CD14-positive monocyte (primary cell): ENCODE data around the gene OR5AC2. TPM values are rescaled to one million over a fixed set of nuclear protein-coding genes. Genes with fewer than 3 reads are reported as not detected.

Experiments used
- DNase-seq, 3 donors: peaks; one replicate each; pipeline ENCODE4 v3.0.0-alpha.2; 2011 to 2022
- H2AFZ ChIP-seq: 2 replicates; pipeline ENCODE4 v1.6.0; 2012; ENCODE audit warnings: mild to moderate bottlenecking, low read depth, low read length, inconsistent platforms; ENCODE audit not compliant: insufficient read depth, poor library complexity, severe bottlenecking
- H3K27ac ChIP-seq, 2 donors: 1 replicate in 1 of 2; 2 replicates in 1 of 2; pipeline ENCODE4 v1.5.1; 2012 to 2013; ENCODE audit warnings: low read length in 2 of 2, control low read depth in 1 of 2, inconsistent platforms in 1 of 2, low read depth in 1 of 2, mild to moderate bottlenecking in 1 of 2
- H3K27me3 ChIP-seq, 2 donors: one replicate each; pipeline versions ENCODE4 v1.6.0 to v1.6.1; 2011 to 2013; ENCODE audit warnings: low read length in 2 of 2; ENCODE audit not compliant: control insufficient read depth in 2 of 2, insufficient read depth in 2 of 2
- H3K36me3 ChIP-seq, 2 donors: replicated peaks in 1 of 2; 1 replicate in 1 of 2; 2 replicates in 1 of 2; pipeline versions ENCODE4 v1.5.1 to v1.6.1; 2012 to 2013; ENCODE audit warnings: low read length in 2 of 2, control low read depth in 1 of 2, inconsistent platforms in 1 of 2, mild to moderate bottlenecking in 1 of 2; ENCODE audit not compliant: insufficient read depth in 2 of 2, control insufficient read depth in 1 of 2
- H3K4me1 ChIP-seq, 2 donors: 1 replicate in 1 of 2; 2 replicates in 1 of 2; pipeline versions ENCODE4 v1.5.1 to v1.6.1; 2012 to 2013; ENCODE audit warnings: low read length in 2 of 2, control low read depth in 1 of 2, inconsistent platforms in 1 of 2, mild to moderate bottlenecking in 1 of 2, moderate library complexity in 1 of 2; ENCODE audit not compliant: insufficient read depth in 2 of 2, control insufficient read depth in 1 of 2
- H3K4me2 ChIP-seq: replicated peaks from 2 replicates; pipeline ENCODE3; 2012; ENCODE audit warnings: low read length, moderate library complexity, mild to moderate bottlenecking; ENCODE audit not compliant: poor library complexity, severe bottlenecking; ENCODE audit errors: extremely low read depth
- H3K4me3 ChIP-seq, 3 experiments: fragments of 200-600 bp in 1 of 3; sonication (generic) in 1 of 3; replicated peaks in 1 of 3; 1 replicate in 2 of 3; 2 replicates in 1 of 3; pipeline ENCODE4 v1.5.1; 2011 to 2013; ENCODE audit warnings: low read length in 3 of 3, mild to moderate bottlenecking in 3 of 3, control low read depth in 2 of 3, low read depth in 2 of 3, inconsistent platforms in 1 of 3, moderate library complexity in 1 of 3
- H3K79me2 ChIP-seq: 2 replicates; pipeline ENCODE4 v1.6.0; 2012; ENCODE audit warnings: mild to moderate bottlenecking, control low read depth, inconsistent platforms, low read length, moderate library complexity; ENCODE audit not compliant: insufficient read depth
- H3K9ac ChIP-seq: 2 replicates; pipeline ENCODE4 v1.6.0; 2017; ENCODE audit warnings: low read length, mild to moderate bottlenecking; ENCODE audit not compliant: insufficient read depth, poor library complexity, severe bottlenecking
- H3K9me3 ChIP-seq, 2 donors: replicated peaks in 1 of 2; 1 replicate in 1 of 2; 2 replicates in 1 of 2; pipeline versions ENCODE4 v1.5.1 to v1.6.1; 2012 to 2013; ENCODE audit warnings: low read length in 2 of 2, control low read depth in 1 of 2; ENCODE audit not compliant: control insufficient read depth in 1 of 2, insufficient read depth in 1 of 2
- H4K20me1 ChIP-seq: 2 replicates; pipeline ENCODE4 v1.6.0; 2012; ENCODE audit warnings: mild to moderate bottlenecking, low read length, control low read depth, moderate library complexity; ENCODE audit not compliant: insufficient read depth
- H3K27ac Mint-ChIP-seq, 7 donors: one replicate each; pipeline ENCODE4 v1.8.0; 2020; ENCODE audit warnings: mild to moderate bottlenecking in 7 of 7, mixed read lengths in 7 of 7, moderate library complexity in 6 of 7, inconsistent platforms in 2 of 7
- H3K27me3 Mint-ChIP-seq, 3 donors: one replicate each; pipeline ENCODE4 v1.8.0; 2021 to 2022; ENCODE audit warnings: low read depth in 3 of 3, mild to moderate bottlenecking in 3 of 3, mixed read lengths in 3 of 3, moderate library complexity in 3 of 3, inconsistent platforms in 1 of 3
- H3K36me3 Mint-ChIP-seq, 2 donors: one replicate each; pipeline ENCODE4 v1.8.0; 2020; ENCODE audit warnings: mixed read lengths in 2 of 2, inconsistent platforms in 1 of 2, mild to moderate bottlenecking in 1 of 2
- H3K4me1 Mint-ChIP-seq: one replicate; pipeline ENCODE4 v1.8.0; 2020; ENCODE audit warnings: mild to moderate bottlenecking, mixed read lengths
- H3K4me3 Mint-ChIP-seq, 2 donors: one replicate each; pipeline ENCODE4 v1.8.0; 2020; ENCODE audit warnings: mild to moderate bottlenecking in 2 of 2, mixed read lengths in 2 of 2, moderate library complexity in 1 of 2
- H3K9me3 Mint-ChIP-seq, 7 donors: one replicate each; pipeline ENCODE4 v1.8.0; 2020 to 2022; ENCODE audit warnings: mixed read lengths in 7 of 7, mild to moderate bottlenecking in 6 of 7, moderate library complexity in 6 of 7, inconsistent platforms in 2 of 7
- CTCF ChIP-seq: fragments of 200-600 bp; IDR thresholded peaks from one replicate; pipeline ENCODE4 v1.8.0; 2022; ENCODE audit warnings: antibody characterized with exemption, mild to moderate bottlenecking
- WGBS: methylation state at CpG from one replicate; pipeline ENCODE4 v1.1.5; 2013; ENCODE audit warnings: missing lambda C conversion rate; ENCODE audit not compliant: insufficient coverage; 5-methylcytosine and 5-hydroxymethylcytosine counted together
- intact Hi-C, 2 donors: fragments of 100-400 bp; cut with micrococcal nuclease; formaldehyde crosslinking; loops; one replicate each; pipeline versions ENCODE4 v1.15.0 to v1.15.1; 2023
- polyA plus RNA-seq, 3 donors: library from polyadenylated mRNA; depleted of rRNA in 1 of 3; unstranded in 2 of 3; stranded (reverse) in 1 of 3; fragments of 300-500 nt in 2 of 3; fragments of >200 nt in 1 of 3; fragmentation: Illumina TruSeq in 2 of 3; gene quantifications; 1 replicate in 2 of 3; 2 replicates in 1 of 3; pipeline ENCODE4 v1.2.3, GENCODE V29; 2012 to 2021

OR5AC2 gene
- polyA plus RNA-seq, 3 donors, result not detected

GRCh38 chr3:98109807-98110549 is 23.0 kb downstream of the OR5AC2 start:
- no peak overlapping the region for H3K4me3 Mint-ChIP-seq
- H3K9ac ChIP-seq, result no peak overlapping the region
- 100% methylated on average over 2 of the region's 4 CpGs for WGBS
- H3K27ac Mint-ChIP-seq, result no peak overlapping the region
- H3K36me3 ChIP-seq, result no peaks in the 10 kb centered on the region
- TF ChIP-seq CTCF, result no peak
- no peaks in the 10 kb centered on the region for H4K20me1 ChIP-seq
- DNase-seq, result no peak
- intact Hi-C loops, result no loop called here
- no peak overlapping the region for H3K4me3 ChIP-seq
- H3K9me3 Mint-ChIP-seq, result peaks cover 2 to 28% (median 21%) of the 10 kb centered on the region in 7 donors
- no peak overlapping the region for H2AFZ ChIP-seq
- H3K27me3 ChIP-seq, result no peaks in the 10 kb centered on the region
- H3K9me3 ChIP-seq, result peaks cover 17 to 28% of the 10 kb centered on the region in 2 donors
- H3K4me1 ChIP-seq, result no peaks in the 10 kb centered on the region
- no peaks in the 10 kb centered on the region for H3K27me3 Mint-ChIP-seq
- H3K27ac ChIP-seq, result no peak overlapping the region
- no peaks in the 10 kb centered on the region for H3K79me2 ChIP-seq
- H3K4me2 ChIP-seq, result no peak overlapping the region
- H3K36me3 Mint-ChIP-seq, result no peaks in the 10 kb centered on the region
- no peaks in the 10 kb centered on the region for H3K4me1 Mint-ChIP-seq

DNA sequence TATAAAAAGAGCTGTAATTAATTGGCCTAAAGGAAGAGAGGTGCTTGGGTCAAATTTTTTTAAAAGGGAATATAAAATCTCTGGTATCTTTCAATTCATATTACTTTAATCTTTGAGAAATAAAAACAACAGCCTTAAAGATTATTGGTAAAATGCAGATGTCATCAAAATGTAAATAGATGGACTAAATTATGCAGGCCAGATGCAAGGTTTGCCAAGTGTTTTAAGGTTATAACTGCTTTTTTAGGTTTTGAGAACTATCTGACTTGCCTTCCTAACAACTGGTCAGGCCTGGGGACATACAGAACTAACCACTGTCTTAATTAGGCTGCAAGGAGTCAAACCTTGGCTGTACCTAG is 23.6 kb downstream of the OR5AC2 start:
- intact Hi-C loops, result no loop called here
- Histone ChIP-seq H3K4me3 (no peak overlapping the region), H3K9me3 (peaks cover 17 to 28% of the 10 kb centered on the region in 2 donors), H4K20me1 (no peaks in the 10 kb centered on the region), H2AFZ (no peak overlapping the region), H3K27me3 (no peaks in the 10 kb centered on the region), H3K9ac (no peak overlapping the region), H3K4me1 (no peaks in the 10 kb centered on the region), H3K36me3 (no peaks in the 10 kb centered on the region), H3K79me2 (no peaks in the 10 kb centered on the region), H3K4me2 (no peak overlapping the region), H3K27ac (no peak overlapping the region)
- no peak for TF ChIP-seq CTCF
- no peak overlapping the region for H3K27ac Mint-ChIP-seq
- H3K27me3 Mint-ChIP-seq, result no peaks in the 10 kb centered on the region
- no peak for DNase-seq
- no peak overlapping the region for H3K4me3 Mint-ChIP-seq
- H3K4me1 Mint-ChIP-seq, result no peaks in the 10 kb centered on the region
- H3K9me3 Mint-ChIP-seq, result peaks cover 2 to 29% (median 21%) of the 10 kb centered on the region in 7 donors
- H3K36me3 Mint-ChIP-seq, result no peaks in the 10 kb centered on the region
